Fibroblast of the conjunctiva (primary cell): ENCODE data around the gene RNF144A.

Source experiments
- DNase-seq: peaks from one replicate; pipeline ENCODE4 v3.0.0-alpha.2; 2010; ENCODE audit warnings: low read depth

The RNF144A gene

GRCh38 chr2:7022492-7023385, 105.5 kb downstream of the RNF144A start:
- no peak for DNase-seq

- DNase-seq = no peak
Observed at GRCh38 chr2:7023542-7023941, 106.3 kb downstream of the RNF144A start.

- no peak for DNase-seq
Observed at GRCh38 chr2:7024261-7024660, 107.0 kb downstream of the RNF144A start.

GRCh38 chr2:7025082-7025481, 107.9 kb downstream of the RNF144A start:
- no peak for DNase-seq

- DNase-seq = no peak
Observed at GRCh38 chr2:7026742-7027141, 109.5 kb downstream of the RNF144A start.

GRCh38 chr2:7027411-7027810, 110.2 kb downstream of the RNF144A start:
- DNase-seq = no peak

- DNase-seq = no peak
Observed at GRCh38 chr2:7027956-7028655, 110.9 kb downstream of the RNF144A start.

GRCh38 chr2:7028846-7029245, 111.6 kb downstream of the RNF144A start:
- DNase-seq = no peak

- DNase-seq = no peak
Observed at GRCh38 chr2:7029291-7030059, 112.3 kb downstream of the RNF144A start.

GRCh38 chr2:7030810-7031209, 113.6 kb downstream of the RNF144A start:
- DNase-seq = no peak

GRCh38 chr2:7031547-7032245, 114.5 kb downstream of the RNF144A start:
- DNase-seq = no peak

- no peak for DNase-seq
Observed at GRCh38 chr2:7032371-7032770, 115.2 kb downstream of the RNF144A start.

GRCh38 chr2:7033136-7033960, 116.1 kb downstream of the RNF144A start:
- no peak for DNase-seq

GRCh38 chr2:7034303-7034702, 117.1 kb downstream of the RNF144A start:
- no peak for DNase-seq

- DNase-seq = no peak
Observed at GRCh38 chr2:7035884-7036283, 118.7 kb downstream of the RNF144A start.

GRCh38 chr2:7037340-7038333, 120.4 kb downstream of the RNF144A start:
- peak; percentile 70 for DNase-seq

- DNase-seq = no peak
Observed at GRCh38 chr2:7040547-7040946, 123.3 kb downstream of the RNF144A start.

- DNase-seq = no peak
Observed at GRCh38 chr2:7041421-7041820, 124.2 kb downstream of the RNF144A start.

- DNase-seq = no peak
Observed at GRCh38 chr2:7043690-7044089, 126.5 kb downstream of the RNF144A start.
